HG03457 (cell line): ENCODE results near the gene PAPLN.

Experiments used
- ATAC-seq: cut with Tn5 transposase; IDR thresholded peaks from one replicate; pipeline ENCODE4 v1.9.1; 2021; ENCODE audit warnings: moderate number of reproducible peaks; ENCODE audit not compliant: unreplicated experiment

Gene PAPLN

GRCh38 chr14:73258845-73259611, 21.7 kb downstream of the PAPLN start:
- no peak for ATAC-seq

- no peak for ATAC-seq
Observed at GRCh38 chr14:73259837-73260236, 22.5 kb downstream of the PAPLN start.

- ATAC-seq, result no peak
Observed at GRCh38 chr14:73260574-73260973, 23.3 kb downstream of the PAPLN start.

GRCh38 chr14:73261075-73261474, 23.8 kb downstream of the PAPLN start:
- ATAC-seq, result no peak

- ATAC-seq, result no peak
Observed at GRCh38 chr14:73261520-73262426, 24.5 kb downstream of the PAPLN start.

GRCh38 chr14:73262427-73263183, 25.3 kb downstream of the PAPLN start:
- no peak for ATAC-seq

GRCh38 chr14:73263606-73264005, 26.3 kb downstream of the PAPLN start:
- no peak for ATAC-seq

GRCh38 chr14:73264080-73264884, 27.0 kb downstream of the PAPLN start:
- no peak for ATAC-seq

- no peak for ATAC-seq
Observed at GRCh38 chr14:73264885-73265720, 27.8 kb downstream of the PAPLN start.

GRCh38 chr14:73265721-73266046, 28.4 kb downstream of the PAPLN start:
- no peak for ATAC-seq

GRCh38 chr14:73266317-73266716, 29.0 kb downstream of the PAPLN start:
- ATAC-seq, result no peak

- no peak for ATAC-seq
Observed at GRCh38 chr14:73267474-73267873, 30.2 kb downstream of the PAPLN start.

GRCh38 chr14:73269729-73270531, 32.6 kb downstream of the PAPLN start:
- ATAC-seq, result peak; percentile 74

- no peak for ATAC-seq
Observed at GRCh38 chr14:73272393-73272792, 35.1 kb downstream of the PAPLN start.

GRCh38 chr14:73273799-73274198, 36.5 kb downstream of the PAPLN start:
- no peak for ATAC-seq

GRCh38 chr14:73276836-73277235, 39.5 kb downstream of the PAPLN start:
- ATAC-seq, result no peak

GRCh38 chr14:73277376-73277775, 40.1 kb downstream of the PAPLN start:
- ATAC-seq, result no peak

- ATAC-seq, result no peak
Observed at GRCh38 chr14:73280903-73281302, 43.6 kb downstream of the PAPLN start.
